H9 (cell line): Measurements from ENCODE around the gene CHST15. TPM values are rescaled to one million over a fixed set of nuclear protein-coding genes. Genes with fewer than 3 reads are reported as not detected.

Experiments
- DNase-seq: peaks from one replicate; pipeline ENCODE4 v3.0.0-alpha.2; 2017
- H2AFZ ChIP-seq: one replicate; pipeline ENCODE4 v1.6.1; 2013; ENCODE audit warnings: mild to moderate bottlenecking, low read length, control low read depth, moderate library complexity
- H2AK5ac ChIP-seq: 2 replicates; pipeline ENCODE4 v1.6.1; 2013; ENCODE audit warnings: low read length, control low read depth, mixed read lengths; ENCODE audit not compliant: insufficient read length
- H2BK120ac ChIP-seq: one replicate; pipeline ENCODE4 v1.6.1; 2013; ENCODE audit warnings: low read depth, mild to moderate bottlenecking, low read length, control low read depth, inconsistent platforms; ENCODE audit not compliant: poor library complexity, severe bottlenecking
- H2BK12ac ChIP-seq: 2 replicates; pipeline ENCODE4 v1.6.1; 2013; ENCODE audit warnings: low read length, control low read depth, mixed read lengths, low read depth; ENCODE audit not compliant: insufficient read length
- H2BK15ac ChIP-seq: 2 replicates; pipeline ENCODE4 v1.6.1; 2013; ENCODE audit warnings: low read depth, low read length, control low read depth
- H2BK20ac ChIP-seq: one replicate; pipeline ENCODE4 v1.6.1; 2013; ENCODE audit warnings: low read depth, mild to moderate bottlenecking, low read length, control low read depth, inconsistent platforms; ENCODE audit not compliant: poor library complexity, severe bottlenecking
- H2BK5ac ChIP-seq: 2 replicates; pipeline ENCODE4 v1.6.1; 2013; ENCODE audit warnings: low read length, control low read depth, mixed read lengths; ENCODE audit not compliant: insufficient read length
- H3K14ac ChIP-seq: 2 replicates; pipeline ENCODE4 v1.6.1; 2013; ENCODE audit warnings: low read length, control low read depth; ENCODE audit not compliant: insufficient read depth
- H3K18ac ChIP-seq: 2 replicates; pipeline ENCODE4 v1.6.1; 2013; ENCODE audit warnings: low read depth, mild to moderate bottlenecking, mixed read lengths, low read length, control low read depth; ENCODE audit not compliant: insufficient read length
- H3K23ac ChIP-seq: 2 replicates; pipeline ENCODE4 v1.6.1; 2013; ENCODE audit warnings: low read length, control low read depth, mixed read lengths, low read depth; ENCODE audit not compliant: insufficient read length
- H3K23me2 ChIP-seq: 2 replicates; pipeline ENCODE4 v1.6.1; 2013; ENCODE audit warnings: low read depth, mild to moderate bottlenecking, mixed read lengths, low read length, control low read depth; ENCODE audit not compliant: insufficient read length, poor library complexity, severe bottlenecking
- H3K27ac ChIP-seq: 2 replicates; pipeline ENCODE4 v1.5.1; 2013; ENCODE audit warnings: low read length, control low read depth, mixed read lengths, low read depth; ENCODE audit not compliant: insufficient read length
- H3K27me3 ChIP-seq: 2 replicates; pipeline ENCODE4 v1.6.1; 2013; ENCODE audit warnings: low read length, control low read depth, inconsistent platforms; ENCODE audit not compliant: insufficient read depth
- H3K4ac ChIP-seq: 2 replicates; pipeline ENCODE4 v1.6.1; 2013; ENCODE audit warnings: low read depth, mild to moderate bottlenecking, control low read depth, inconsistent platforms, low read length, moderate library complexity
- H3K4me1 ChIP-seq: 2 replicates; pipeline ENCODE4 v1.6.1; 2013; ENCODE audit warnings: low read length, control low read depth, inconsistent platforms; ENCODE audit not compliant: insufficient read depth
- H3K4me2 ChIP-seq: 2 replicates; pipeline ENCODE4 v1.6.1; 2013; ENCODE audit warnings: low read length, control low read depth, mixed read lengths; ENCODE audit not compliant: insufficient read length, insufficient read depth
- H3K56ac ChIP-seq: 2 replicates; pipeline ENCODE4 v1.6.1; 2013; ENCODE audit warnings: low read depth, mild to moderate bottlenecking, mixed read lengths, low read length, control low read depth; ENCODE audit not compliant: insufficient read length
- H3K79me1 ChIP-seq: 2 replicates; pipeline ENCODE4 v1.6.1; 2013; ENCODE audit warnings: low read depth, mild to moderate bottlenecking, moderate library complexity, low read length, control low read depth, inconsistent platforms; ENCODE audit not compliant: insufficient read depth, poor library complexity, severe bottlenecking
- H3K79me2 ChIP-seq: 2 replicates; pipeline ENCODE4 v1.6.1; 2013; ENCODE audit warnings: low read length, control low read depth, inconsistent platforms; ENCODE audit not compliant: insufficient read depth
- H3K9ac ChIP-seq: 2 replicates; pipeline ENCODE4 v1.6.1; 2013; ENCODE audit warnings: low read length, control low read depth, mixed read lengths; ENCODE audit not compliant: insufficient read length; ENCODE audit errors: extremely low read depth
- H3K9me3 ChIP-seq: one replicate; pipeline ENCODE4 v1.6.1; 2013; ENCODE audit warnings: low read depth, low read length, inconsistent platforms; ENCODE audit not compliant: control insufficient read depth
- H3T11ph ChIP-seq: one replicate; pipeline ENCODE4 v1.6.1; 2013; ENCODE audit warnings: mild to moderate bottlenecking, low read length, control low read depth, inconsistent platforms
- H4K20me1 ChIP-seq: one replicate; pipeline ENCODE4 v1.6.1; 2013; ENCODE audit not compliant: control insufficient read depth, insufficient read length, insufficient read depth
- H4K5ac ChIP-seq: 2 replicates; pipeline ENCODE4 v1.6.1; 2013; ENCODE audit warnings: low read depth, mild to moderate bottlenecking, mixed read lengths, low read length, control low read depth; ENCODE audit not compliant: insufficient read length
- H4K8ac ChIP-seq: replicated peaks from 2 replicates; pipeline ENCODE4 v1.6.1; 2013; ENCODE audit warnings: low read length, control low read depth, mixed read lengths, low read depth; ENCODE audit not compliant: insufficient read length
- H4K91ac ChIP-seq: 2 replicates; pipeline ENCODE4 v1.6.1; 2013; ENCODE audit warnings: low read depth, mild to moderate bottlenecking, moderate library complexity, mixed read lengths, low read length, control low read depth; ENCODE audit not compliant: insufficient read length
- H3K27ac Mint-ChIP-seq, 3 experiments: 2 replicates in 2 of 3; 3 replicates in 1 of 3; pipeline ENCODE4 v1.8.0; 2020 to 2021; ENCODE audit warnings: mixed read lengths in 3 of 3, mild to moderate bottlenecking in 1 of 3, moderate library complexity in 1 of 3
- H3K27me3 Mint-ChIP-seq: 2 replicates; pipeline ENCODE4 v1.8.0; 2021; ENCODE audit warnings: low read depth, mild to moderate bottlenecking, moderate library complexity, mixed read lengths
- H3K36me3 Mint-ChIP-seq, 3 experiments: 2 replicates in 2 of 3; 3 replicates in 1 of 3; pipeline ENCODE4 v1.8.0; 2020 to 2021; ENCODE audit warnings: low read depth in 3 of 3, mixed read lengths in 3 of 3; ENCODE audit not compliant: insufficient read depth in 1 of 3
- H3K4me1 Mint-ChIP-seq, 2 experiments: 2 replicates each; pipeline ENCODE4 v1.8.0; 2020; ENCODE audit warnings: mixed read lengths in 2 of 2
- H3K4me3 Mint-ChIP-seq, 2 experiments: 2 replicates in 1 of 2; 3 replicates in 1 of 2; pipeline ENCODE4 v1.8.0; 2020 to 2021; ENCODE audit warnings: mild to moderate bottlenecking in 2 of 2, mixed read lengths in 2 of 2, moderate library complexity in 1 of 2
- H3K9me3 Mint-ChIP-seq, 2 experiments: 2 replicates in 1 of 2; 3 replicates in 1 of 2; pipeline ENCODE4 v1.8.0; 2020; ENCODE audit warnings: mild to moderate bottlenecking in 2 of 2, mixed read lengths in 2 of 2, moderate library complexity in 1 of 2
- WGBS: extraction: QIAGEN DNeasy Blood & Tissue Kit; methylation state at CpG from one replicate; pipeline ENCODE4 v1.1.7; 2013; ENCODE audit warnings: missing lambda C conversion rate, low lambda C conversion rate, mixed read lengths; ENCODE audit not compliant: insufficient read length; ENCODE audit errors: extremely low coverage; 5-methylcytosine and 5-hydroxymethylcytosine counted together
- total RNA-seq: library from RNA; stranded (reverse); gene quantifications from 2 replicates; pipeline ENCODE4 v1.2.1, GENCODE V29; 2021
- TF ChIP-seq, protein P1 (sequence below): fragments of 200-600 bp; sonication (generic); conservative IDR thresholded peaks from 3 replicates; pipeline ENCODE4 v1.8.0; 2021; ENCODE audit warnings: antibody characterized with exemption, mild to moderate bottlenecking

Gene CHST15
- total RNA-seq, 1 experiment from 2014 or later = 8.7 TPM

DNA sequence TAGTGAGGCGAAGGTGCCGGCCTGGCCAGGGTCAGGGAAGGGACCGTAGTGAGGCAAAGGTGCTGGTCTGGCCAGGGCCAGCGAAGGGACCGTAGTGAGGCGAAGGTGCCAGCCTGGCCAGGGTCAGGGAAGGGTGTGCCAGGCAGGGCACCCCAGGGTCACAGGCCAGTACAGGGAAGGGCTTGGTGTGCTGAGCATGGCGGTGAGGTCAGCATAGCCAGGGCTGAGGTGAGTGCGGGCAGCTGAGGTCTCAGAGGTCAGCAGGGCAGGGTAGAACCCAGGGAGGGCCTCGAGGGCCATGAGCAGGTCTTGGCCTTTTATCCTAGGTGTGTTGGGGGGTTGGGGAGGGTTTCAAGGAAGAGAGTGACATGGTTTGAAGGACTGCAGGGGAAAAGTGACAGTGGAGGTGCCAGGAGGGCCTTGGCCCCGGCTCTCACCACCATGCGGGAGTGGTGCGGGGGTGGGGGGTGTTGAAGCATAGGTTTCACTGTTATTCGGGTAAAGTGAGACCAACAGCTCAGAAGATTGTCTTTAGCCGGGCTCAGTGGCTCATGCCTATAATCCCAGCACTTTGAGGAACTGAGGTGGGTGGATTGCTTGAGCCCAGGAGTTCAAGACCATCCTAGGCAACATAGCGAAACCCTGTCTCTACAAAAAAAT is 93.3 kb downstream of the CHST15 start:
- Histone ChIP-seq H2BK15ac (no peak overlapping the region), H2AFZ (no peak overlapping the region), H4K8ac (no peak overlapping the region), H2BK120ac (no peak overlapping the region), H3K9me3 (no peaks in the 10 kb centered on the region), H3T11ph (no peak overlapping the region), H2BK5ac (no peak overlapping the region), H4K91ac (no peak overlapping the region), H3K9ac (no peak overlapping the region), H3K79me2 (no peaks in the 10 kb centered on the region), H3K18ac (no peak overlapping the region), H4K5ac (no peak overlapping the region), H3K14ac (peak overlapping the region; percentile 4), H3K79me1 (no peaks in the 10 kb centered on the region), H3K4me1 (no peaks in the 10 kb centered on the region), H3K4ac (no peak overlapping the region), H3K27me3 (no peaks in the 10 kb centered on the region), H2BK12ac (no peak overlapping the region), H2BK20ac (no peak overlapping the region), H3K23me2 (peaks cover 2% of the 10 kb centered on the region), H4K20me1 (no peaks in the 10 kb centered on the region), H3K4me2 (no peak overlapping the region), H3K56ac (no peak overlapping the region), H2AK5ac (no peak overlapping the region), H3K23ac (no peak overlapping the region), H3K27ac (no peak overlapping the region)
- H3K9me3 Mint-ChIP-seq = no peaks in the 10 kb centered on the region; a peak in 1 of 5 replicates
- no peak for DNase-seq
- TF ChIP-seq, protein P1, sequence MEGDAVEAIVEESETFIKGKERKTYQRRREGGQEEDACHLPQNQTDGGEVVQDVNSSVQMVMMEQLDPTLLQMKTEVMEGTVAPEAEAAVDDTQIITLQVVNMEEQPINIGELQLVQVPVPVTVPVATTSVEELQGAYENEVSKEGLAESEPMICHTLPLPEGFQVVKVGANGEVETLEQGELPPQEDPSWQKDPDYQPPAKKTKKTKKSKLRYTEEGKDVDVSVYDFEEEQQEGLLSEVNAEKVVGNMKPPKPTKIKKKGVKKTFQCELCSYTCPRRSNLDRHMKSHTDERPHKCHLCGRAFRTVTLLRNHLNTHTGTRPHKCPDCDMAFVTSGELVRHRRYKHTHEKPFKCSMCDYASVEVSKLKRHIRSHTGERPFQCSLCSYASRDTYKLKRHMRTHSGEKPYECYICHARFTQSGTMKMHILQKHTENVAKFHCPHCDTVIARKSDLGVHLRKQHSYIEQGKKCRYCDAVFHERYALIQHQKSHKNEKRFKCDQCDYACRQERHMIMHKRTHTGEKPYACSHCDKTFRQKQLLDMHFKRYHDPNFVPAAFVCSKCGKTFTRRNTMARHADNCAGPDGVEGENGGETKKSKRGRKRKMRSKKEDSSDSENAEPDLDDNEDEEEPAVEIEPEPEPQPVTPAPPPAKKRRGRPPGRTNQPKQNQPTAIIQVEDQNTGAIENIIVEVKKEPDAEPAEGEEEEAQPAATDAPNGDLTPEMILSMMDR = no peak
- H3K4me3 Mint-ChIP-seq = no peak overlapping the region
- WGBS = no CpG with 5 or more reads among the region's 15 CpGs
- peaks cover 17 to 18% of the 10 kb centered on the region in 2 experiments for H3K4me1 Mint-ChIP-seq
- H3K36me3 Mint-ChIP-seq = no peaks in the 10 kb centered on the region; a peak in 1 of 7 replicates
- H3K27me3 Mint-ChIP-seq = peaks cover 2% of the 10 kb centered on the region
- H3K27ac Mint-ChIP-seq = no peak overlapping the region
